Tibial nerve (tissue), 4 donors: ENCODE data around the gene LRRC61. TPM values are rescaled to one million over a fixed set of nuclear protein-coding genes. Genes with fewer than 3 reads are reported as not detected.

ENCODE experiments used
- DNase-seq, 2 donors: peaks; one replicate each; pipeline ENCODE4 v3.0.0-alpha.2; 2019; ENCODE audit warnings: low spot score in 2 of 2
- H3K27ac ChIP-seq, 4 donors: fragments of 200-600 bp; sonication (generic) in 3 of 4; one replicate each; pipeline ENCODE4 v1.5.1; 2017 to 2019; ENCODE audit warnings: mild to moderate bottlenecking in 1 of 4
- H3K27me3 ChIP-seq, 2 donors: fragments of 200-600 bp; sonication (generic) in 1 of 2; one replicate each; pipeline versions ENCODE4 v1.5.1 to v1.6.0; 2017 to 2019
- H3K36me3 ChIP-seq, 3 donors: fragments of 200-600 bp; sonication (generic); one replicate each; pipeline ENCODE4 v1.5.1; 2018 to 2019
- H3K4me1 ChIP-seq, 4 donors: fragments of 200-600 bp; sonication (generic) in 3 of 4; one replicate each; pipeline ENCODE4 v1.5.1; 2017 to 2019
- H3K4me3 ChIP-seq, 4 donors: fragments of 200-600 bp; sonication (generic) in 3 of 4; one replicate each; pipeline ENCODE4 v1.5.1; 2017 to 2019; ENCODE audit warnings: mild to moderate bottlenecking in 1 of 4, moderate library complexity in 1 of 4
- H3K9me3 ChIP-seq, 4 donors: fragments of 200-600 bp; sonication (generic) in 3 of 4; one replicate each; pipeline ENCODE4 v1.5.1; 2017 to 2019
- CTCF ChIP-seq, 5 experiments: fragments of 200-600 bp in 3 of 5; fragments of 450-650 bp in 2 of 5; sonication (generic) in 3 of 5; IDR thresholded peaks; one replicate each; pipeline ENCODE4 v1.5.1; 2016 to 2019; ENCODE audit warnings: antibody characterized with exemption in 5 of 5, mild to moderate bottlenecking in 3 of 5, moderate library complexity in 2 of 5
- EP300 ChIP-seq, 2 donors: sonication (generic); formaldehyde crosslinking; IDR thresholded peaks; one replicate each; pipeline ENCODE4 v1.6.1; 2017; ENCODE audit warnings: antibody characterized with exemption in 2 of 2, mild to moderate bottlenecking in 1 of 2
- POLR2A ChIP-seq, 2 donors: fragments of 450-650 bp; IDR thresholded peaks; one replicate each; pipeline ENCODE4 v1.6.1; 2017; ENCODE audit warnings: antibody characterized with exemption in 2 of 2, mild to moderate bottlenecking in 2 of 2, moderate library complexity in 2 of 2
- WGBS, 2 donors: methylation state at CpG; one replicate each; pipeline ENCODE4 v1.1.5; 2018; 5-methylcytosine and 5-hydroxymethylcytosine counted together
- total RNA-seq, 4 donors: library from RNA; depleted of rRNA; stranded (reverse); fragments of >200 nt; gene quantifications; one replicate each; pipeline ENCODE4 v1.1.0, GENCODE V29; 2016

The LRRC61 gene
- total RNA-seq, 4 donors from 2014 or later, result 7.9 to 19.3 (median 9.6) TPM

DNA sequence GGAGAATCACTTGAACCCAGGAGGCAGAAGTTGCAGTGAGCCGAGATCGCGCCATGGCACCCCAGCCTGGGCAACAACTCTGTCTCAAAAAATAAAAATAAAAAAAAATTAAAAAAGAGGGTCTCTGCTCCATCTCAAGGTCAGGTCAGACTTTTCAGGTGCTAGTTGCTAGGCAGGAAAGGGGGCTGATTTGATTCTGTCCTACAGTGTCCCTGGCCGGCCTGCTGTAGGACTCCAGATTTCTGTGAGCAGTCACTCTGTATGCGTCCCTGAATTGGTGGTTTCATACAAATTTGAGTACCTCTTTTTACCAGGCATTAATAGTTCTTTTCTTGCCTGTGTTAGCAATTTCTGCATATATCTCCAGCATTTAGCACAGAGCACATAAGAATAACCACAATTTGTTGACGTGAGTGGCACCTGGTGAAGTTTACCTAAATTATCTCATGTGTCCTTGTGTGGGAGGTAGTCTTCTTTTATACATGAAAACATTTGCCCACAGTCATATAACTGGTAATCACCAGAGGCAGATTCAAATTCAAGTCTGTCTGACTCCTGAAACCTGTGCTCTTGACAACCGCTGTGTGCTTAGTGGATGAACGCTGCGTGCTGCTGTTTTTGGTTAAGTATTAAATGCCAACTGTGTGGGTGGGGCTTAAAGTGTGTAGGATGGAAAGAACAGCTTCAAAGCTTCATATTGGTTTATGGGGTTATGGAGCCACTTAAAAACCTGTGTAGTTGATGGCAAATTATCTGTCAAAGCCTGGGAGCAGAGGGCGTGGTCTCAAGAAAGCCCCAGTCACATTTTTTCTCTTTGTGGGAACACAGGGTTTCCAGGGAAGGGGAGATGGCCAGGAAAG lies 52.7 kb downstream of the LRRC61 start:
- no peak for DNase-seq
- Histone ChIP-seq H3K36me3 (peaks cover 0 to 46% (median 0%) of the 10 kb centered on the region in 3 donors), H3K27ac (peak overlapping the region in 3 of 4 donors; percentile 14 to 97 (median 91)), H3K9me3 (no peaks in the 10 kb centered on the region), H3K4me1 (peaks cover 0 to 68% (median 12%) of the 10 kb centered on the region in 4 donors), H3K4me3 (no peak overlapping the region), H3K27me3 (no peaks in the 10 kb centered on the region)
- 77 to 78% methylated on average over 10 of the region's 10 CpGs for WGBS, 2 donors
- no peak for TF ChIP-seq POLR2A (IDR thresholded peaks at IDR 0.05)

- no peak for DNase-seq
- H3K4me1 ChIP-seq, result peaks cover 0 to 68% (median 11%) of the 10 kb centered on the region in 4 donors
- WGBS, 2 donors, result 54 to 56% methylated on average over 6 of the region's 6 CpGs
- peak overlapping the region in 3 of 4 donors; percentile 14 to 97 (median 91) for H3K27ac ChIP-seq
- H3K4me3 ChIP-seq, result no peak overlapping the region
- no peaks in the 10 kb centered on the region for H3K9me3 ChIP-seq
- no peaks in the 10 kb centered on the region for H3K27me3 ChIP-seq
- TF ChIP-seq POLR2A (IDR thresholded peaks at IDR 0.05) (no peak), EP300 (IDR thresholded peaks at IDR 0.05) (no peak), CTCF (IDR thresholded peaks at IDR 0.05) (no peak)
- peaks cover 0 to 39% (median 0%) of the 10 kb centered on the region in 3 donors for H3K36me3 ChIP-seq
These were observed 53.4 kb downstream of the LRRC61 start for GRCh38 chr7:150376560-150376959.

DNA sequence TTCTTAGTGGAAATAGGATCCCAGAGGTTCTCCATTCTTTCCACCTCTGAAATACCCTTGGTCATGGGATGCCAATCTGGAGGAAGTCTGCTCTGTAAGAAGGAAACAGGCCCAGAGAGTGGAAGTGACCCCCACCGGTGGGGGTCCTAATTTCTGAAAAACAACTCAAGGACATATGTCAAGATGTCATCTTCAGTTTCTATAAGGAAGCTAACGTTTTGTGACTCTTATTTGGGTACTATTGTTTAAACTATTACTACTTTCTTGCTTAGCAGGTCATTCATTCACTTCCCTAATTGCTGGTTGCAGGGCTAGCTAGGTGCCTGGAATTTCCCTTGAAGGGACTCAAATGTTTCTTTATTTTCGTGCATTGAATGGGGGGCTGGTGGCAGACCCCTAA lies 54.0 kb downstream of the LRRC61 start:
- 37 to 45% methylated on average over 3 of the region's 3 CpGs for WGBS, 2 donors
- Histone ChIP-seq H3K4me1 (peaks cover 0 to 70% (median 14%) of the 10 kb centered on the region in 4 donors), H3K36me3 (peaks cover 0 to 33% (median 0%) of the 10 kb centered on the region in 3 donors), H3K27ac (peak overlapping the region in 2 of 4 donors; percentile 91 to 97), H3K27me3 (no peaks in the 10 kb centered on the region), H3K4me3 (no peak overlapping the region), H3K9me3 (no peaks in the 10 kb centered on the region)
- TF ChIP-seq POLR2A (IDR thresholded peaks at IDR 0.05), result no peak
- no peak for TF ChIP-seq CTCF (IDR thresholded peaks at IDR 0.05)
- no peak for TF ChIP-seq EP300 (IDR thresholded peaks at IDR 0.05)
- no peak for DNase-seq

DNA sequence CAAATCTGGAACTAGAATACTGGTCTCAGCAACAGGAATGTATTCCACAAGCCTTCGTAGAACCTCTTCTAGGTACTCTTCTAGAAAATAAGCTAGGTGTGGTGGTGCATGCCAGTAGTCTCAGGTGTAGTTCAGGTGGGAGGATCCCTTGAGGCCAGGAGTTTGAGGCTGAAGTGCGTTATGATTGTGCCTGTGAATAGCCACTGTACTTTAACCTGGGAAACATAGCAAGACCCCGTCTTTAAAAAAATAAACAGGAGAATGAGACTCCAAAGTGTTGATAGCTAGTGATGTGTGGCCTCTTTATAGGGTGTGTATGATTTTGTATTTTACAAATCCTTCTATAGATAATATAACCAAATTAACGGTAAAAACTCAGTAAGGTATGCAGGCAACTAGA lies 54.5 kb downstream of the LRRC61 start:
- Histone ChIP-seq H3K4me1 (peaks cover 0 to 70% (median 19%) of the 10 kb centered on the region in 4 donors), H3K36me3 (peaks cover 0 to 29% (median 0%) of the 10 kb centered on the region in 3 donors), H3K9me3 (no peaks in the 10 kb centered on the region), H3K4me3 (no peak overlapping the region), H3K27me3 (no peaks in the 10 kb centered on the region), H3K27ac (peak overlapping the region in 3 of 4 donors; percentile 87 to 97 (median 91))
- DNase-seq, result no peak
- 53 to 59% methylated on average over 4 of the region's 4 CpGs for WGBS, 2 donors
- TF ChIP-seq CTCF (IDR thresholded peaks at IDR 0.05), result no peak
- TF ChIP-seq EP300 (IDR thresholded peaks at IDR 0.05), result no peak
- no peak for TF ChIP-seq POLR2A (IDR thresholded peaks at IDR 0.05)

DNA sequence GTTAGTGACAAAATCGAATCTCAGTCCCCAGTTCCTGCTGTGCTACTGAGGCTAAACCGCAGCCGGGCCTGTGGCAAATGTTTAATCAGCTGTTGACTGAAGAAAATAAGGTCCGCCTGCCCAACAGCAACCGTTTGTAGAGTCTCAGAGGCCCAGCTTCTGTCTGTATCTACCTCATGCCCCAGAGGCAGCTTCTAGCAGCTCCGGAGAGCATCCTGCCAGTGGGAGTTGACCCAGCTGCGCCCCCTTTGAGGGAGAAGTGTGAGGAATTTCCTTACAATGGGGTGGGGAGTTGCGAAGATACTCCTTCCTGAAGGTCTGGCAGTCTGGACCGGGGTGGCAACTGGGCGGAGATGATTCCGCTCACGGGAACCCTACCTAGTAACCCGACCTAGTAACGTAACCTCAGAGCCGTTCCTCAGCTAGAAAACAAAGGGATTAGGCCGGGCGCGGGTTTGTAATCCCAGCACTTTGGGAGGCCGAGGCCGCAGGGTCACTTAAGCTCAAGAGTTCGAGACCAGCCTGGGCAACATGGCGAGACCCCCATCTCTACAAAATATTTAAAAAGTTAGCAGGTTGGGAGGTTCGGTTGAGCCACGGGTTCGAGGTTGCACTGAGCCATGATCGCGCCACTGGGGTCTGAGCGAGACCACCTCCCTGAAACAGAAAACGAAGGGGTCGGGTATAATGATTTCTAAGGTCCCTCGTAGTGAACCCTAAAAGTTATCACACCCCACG lies 55.1 kb downstream of the LRRC61 start:
- peak in 1 of 2 donors; percentile 35 for DNase-seq
- peak overlapping the region; percentile 75 to 97 (median 89) for H3K27ac ChIP-seq
- 8 to 12% methylated on average over 31 to 32 of the region's 32 CpGs for WGBS, 2 donors
- peaks cover 0 to 70% (median 23%) of the 10 kb centered on the region in 4 donors for H3K4me1 ChIP-seq
- H3K9me3 ChIP-seq, result no peaks in the 10 kb centered on the region
- no peak for TF ChIP-seq CTCF (IDR thresholded peaks at IDR 0.05)
- TF ChIP-seq POLR2A (IDR thresholded peaks at IDR 0.05), result no peak
- TF ChIP-seq EP300 (IDR thresholded peaks at IDR 0.05), result no peak
- H3K36me3 ChIP-seq, result peaks cover 0 to 22% (median 0%) of the 10 kb centered on the region in 3 donors
- H3K27me3 ChIP-seq, result no peaks in the 10 kb centered on the region
- peak overlapping the region; percentile 71 to 99 (median 82) for H3K4me3 ChIP-seq
